GM12864 (cell line): ENCODE data around the gene SACM1L.

Source experiments
- DNase-seq: peaks from one replicate; pipeline ENCODE4 v3.0.0-alpha.2; 2011; ENCODE audit warnings: low read depth
- H3K4me3 ChIP-seq: 2 replicates; pipeline ENCODE4 v1.5.1; 2011; ENCODE audit warnings: mild to moderate bottlenecking, low read depth, low read length, control low read depth
- TF ChIP-seq, protein P1 (sequence below): IDR thresholded peaks from 2 replicates; pipeline ENCODE4 v1.5.1; 2011; ENCODE audit warnings: low read depth, mild to moderate bottlenecking, moderate library complexity, low read length, control low read depth, inconsistent platforms; ENCODE audit errors: missing control alignments

SACM1L gene

DNA sequence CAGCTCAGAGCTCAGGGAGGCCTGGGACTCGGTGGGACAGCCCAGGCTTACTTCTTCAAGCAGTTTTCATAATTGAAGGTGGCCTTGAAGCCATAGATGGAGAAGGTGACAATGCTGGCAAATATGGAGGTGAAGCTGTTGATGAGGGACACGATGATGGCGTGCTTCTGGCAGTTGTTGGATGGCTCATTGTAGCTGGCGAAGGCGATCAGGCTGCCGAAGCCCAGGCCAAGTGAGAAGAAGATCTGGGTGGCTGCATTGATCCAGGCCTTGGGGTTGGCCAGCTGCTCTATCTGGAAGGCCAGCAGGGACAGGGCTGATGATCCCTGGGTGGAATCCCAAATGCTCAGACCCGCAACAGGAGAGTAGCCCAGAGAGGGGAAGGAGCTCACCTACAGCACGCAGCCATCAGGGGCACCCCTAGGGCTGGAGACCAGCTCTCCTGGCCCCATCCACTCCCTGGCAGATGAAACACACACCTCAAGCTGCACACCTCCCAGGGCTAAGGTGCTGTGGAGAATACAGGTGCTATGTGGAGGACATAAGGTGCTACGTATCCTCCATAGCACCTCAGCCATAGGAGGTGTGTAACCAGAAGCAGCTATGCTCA, 82.1 kb downstream of the SACM1L start:
- DNase-seq, result no peak
- no peak overlapping the region for H3K4me3 ChIP-seq
- TF ChIP-seq, protein P1, sequence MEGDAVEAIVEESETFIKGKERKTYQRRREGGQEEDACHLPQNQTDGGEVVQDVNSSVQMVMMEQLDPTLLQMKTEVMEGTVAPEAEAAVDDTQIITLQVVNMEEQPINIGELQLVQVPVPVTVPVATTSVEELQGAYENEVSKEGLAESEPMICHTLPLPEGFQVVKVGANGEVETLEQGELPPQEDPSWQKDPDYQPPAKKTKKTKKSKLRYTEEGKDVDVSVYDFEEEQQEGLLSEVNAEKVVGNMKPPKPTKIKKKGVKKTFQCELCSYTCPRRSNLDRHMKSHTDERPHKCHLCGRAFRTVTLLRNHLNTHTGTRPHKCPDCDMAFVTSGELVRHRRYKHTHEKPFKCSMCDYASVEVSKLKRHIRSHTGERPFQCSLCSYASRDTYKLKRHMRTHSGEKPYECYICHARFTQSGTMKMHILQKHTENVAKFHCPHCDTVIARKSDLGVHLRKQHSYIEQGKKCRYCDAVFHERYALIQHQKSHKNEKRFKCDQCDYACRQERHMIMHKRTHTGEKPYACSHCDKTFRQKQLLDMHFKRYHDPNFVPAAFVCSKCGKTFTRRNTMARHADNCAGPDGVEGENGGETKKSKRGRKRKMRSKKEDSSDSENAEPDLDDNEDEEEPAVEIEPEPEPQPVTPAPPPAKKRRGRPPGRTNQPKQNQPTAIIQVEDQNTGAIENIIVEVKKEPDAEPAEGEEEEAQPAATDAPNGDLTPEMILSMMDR, result no peak

DNA sequence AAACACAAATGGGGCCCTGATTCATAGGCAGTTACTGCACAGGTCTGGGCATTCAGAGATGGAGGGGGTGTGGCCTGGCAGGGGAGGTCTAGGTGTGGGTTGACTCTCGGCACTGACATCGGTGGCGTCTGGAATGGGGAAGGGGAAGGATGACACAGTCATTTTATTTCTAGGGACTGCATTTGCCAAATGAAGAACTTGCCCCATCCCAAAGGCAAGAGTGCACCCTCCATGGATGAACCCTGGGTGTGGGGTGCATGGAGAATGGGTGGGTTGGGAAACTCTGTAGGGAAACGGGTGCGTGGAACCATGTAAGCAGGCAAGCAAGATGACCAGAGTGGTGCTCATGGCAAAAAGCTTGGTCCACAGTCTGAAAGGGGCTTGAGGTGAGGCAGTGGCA, 82.6 kb downstream of the SACM1L start:
- DNase-seq, result no peak
- H3K4me3 ChIP-seq, result no peak overlapping the region
- TF ChIP-seq, protein P1, result no peak

DNA sequence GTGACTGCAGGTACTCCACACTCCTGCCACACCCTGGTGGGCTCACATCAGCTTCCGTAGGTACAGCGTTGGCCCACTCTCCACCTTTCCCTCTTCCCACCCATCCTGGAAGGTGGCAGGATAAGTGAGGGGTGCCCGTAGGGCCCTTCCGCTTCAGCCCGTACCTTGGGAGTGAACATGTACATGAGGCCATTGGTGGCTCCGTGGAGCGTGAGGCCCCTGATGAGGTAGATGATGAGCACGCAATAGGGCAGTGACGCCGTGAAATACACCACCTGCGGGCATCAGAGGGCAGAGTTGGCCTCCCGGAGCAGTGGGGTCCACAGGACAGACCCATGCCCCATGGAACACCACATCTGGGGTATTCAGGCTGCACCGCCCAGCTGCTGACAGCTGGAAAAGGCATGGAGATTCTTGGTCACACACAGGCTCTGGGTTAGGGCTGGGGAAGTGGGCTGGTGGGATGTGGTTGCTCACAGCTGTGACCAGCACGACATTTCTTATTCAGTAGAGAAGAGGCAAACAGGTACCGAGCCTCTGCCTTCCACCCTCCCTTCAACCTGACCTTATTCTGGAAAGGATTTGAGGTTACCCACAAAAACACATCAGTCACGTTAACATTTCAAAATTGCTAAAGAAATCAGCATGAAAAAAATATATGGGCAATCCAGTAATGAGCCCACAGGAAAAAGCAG, 83.3 kb downstream of the SACM1L start:
- H3K4me3 ChIP-seq, result no peak overlapping the region
- DNase-seq, result no peak
- TF ChIP-seq, protein P1, result no peak

DNA sequence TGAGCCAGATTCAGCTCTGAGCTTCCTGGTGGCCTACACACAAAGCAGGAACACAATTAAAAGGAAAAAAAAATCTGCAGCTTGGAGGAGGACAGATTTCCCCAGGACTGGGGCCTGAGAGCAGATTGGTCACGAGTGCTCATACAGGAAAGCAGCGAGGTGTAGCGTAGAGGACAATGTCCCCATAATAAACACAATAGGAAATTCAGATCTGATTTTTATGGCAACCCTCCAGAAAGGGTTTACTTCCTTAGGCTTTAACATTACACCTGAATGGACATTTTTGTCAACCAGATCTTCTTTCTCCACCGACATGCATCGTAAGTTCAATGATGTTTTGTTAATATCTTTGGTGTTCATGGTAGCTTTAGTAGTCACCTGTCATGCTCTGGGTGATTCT, 83.9 kb downstream of the SACM1L start:
- TF ChIP-seq, protein P1, result no peak
- H3K4me3 ChIP-seq, result no peak overlapping the region
- no peak for DNase-seq

DNA sequence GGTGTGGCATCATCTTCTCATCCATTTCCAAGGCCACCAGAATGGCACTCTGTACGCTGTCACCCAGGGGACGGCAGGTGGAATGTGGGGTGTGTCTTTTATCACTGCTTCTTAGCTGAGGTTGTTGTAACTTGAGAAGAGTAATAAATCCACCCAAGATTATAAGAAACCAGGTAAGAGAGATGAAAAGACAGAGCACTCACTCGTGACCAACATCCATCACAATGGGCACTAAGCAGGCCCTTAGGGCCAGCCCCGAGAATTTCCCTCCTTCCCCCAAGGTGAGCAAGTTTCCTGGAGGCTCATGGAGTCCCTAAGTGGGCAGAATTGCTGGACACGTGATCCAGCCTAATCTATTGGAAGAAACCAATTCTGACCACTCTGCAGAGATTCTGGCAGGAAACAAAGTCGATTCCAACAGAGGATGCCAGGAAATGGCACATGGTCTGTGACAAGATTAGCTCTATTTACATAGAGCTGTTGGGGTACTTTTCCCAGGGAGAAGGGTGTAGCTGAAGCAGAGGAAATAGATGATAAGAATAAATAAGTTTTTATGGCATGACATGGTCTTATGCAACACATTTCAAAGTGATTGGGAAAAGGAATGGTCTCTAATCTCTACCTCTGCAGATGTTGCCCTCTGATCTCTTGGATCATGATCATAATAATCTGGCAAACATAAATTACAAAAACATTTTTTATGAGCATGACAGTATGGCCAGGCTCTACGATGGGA, 84.7 kb downstream of the SACM1L start:
- DNase-seq, result no peak
- TF ChIP-seq, protein P1, result no peak
- no peak overlapping the region for H3K4me3 ChIP-seq

DNA sequence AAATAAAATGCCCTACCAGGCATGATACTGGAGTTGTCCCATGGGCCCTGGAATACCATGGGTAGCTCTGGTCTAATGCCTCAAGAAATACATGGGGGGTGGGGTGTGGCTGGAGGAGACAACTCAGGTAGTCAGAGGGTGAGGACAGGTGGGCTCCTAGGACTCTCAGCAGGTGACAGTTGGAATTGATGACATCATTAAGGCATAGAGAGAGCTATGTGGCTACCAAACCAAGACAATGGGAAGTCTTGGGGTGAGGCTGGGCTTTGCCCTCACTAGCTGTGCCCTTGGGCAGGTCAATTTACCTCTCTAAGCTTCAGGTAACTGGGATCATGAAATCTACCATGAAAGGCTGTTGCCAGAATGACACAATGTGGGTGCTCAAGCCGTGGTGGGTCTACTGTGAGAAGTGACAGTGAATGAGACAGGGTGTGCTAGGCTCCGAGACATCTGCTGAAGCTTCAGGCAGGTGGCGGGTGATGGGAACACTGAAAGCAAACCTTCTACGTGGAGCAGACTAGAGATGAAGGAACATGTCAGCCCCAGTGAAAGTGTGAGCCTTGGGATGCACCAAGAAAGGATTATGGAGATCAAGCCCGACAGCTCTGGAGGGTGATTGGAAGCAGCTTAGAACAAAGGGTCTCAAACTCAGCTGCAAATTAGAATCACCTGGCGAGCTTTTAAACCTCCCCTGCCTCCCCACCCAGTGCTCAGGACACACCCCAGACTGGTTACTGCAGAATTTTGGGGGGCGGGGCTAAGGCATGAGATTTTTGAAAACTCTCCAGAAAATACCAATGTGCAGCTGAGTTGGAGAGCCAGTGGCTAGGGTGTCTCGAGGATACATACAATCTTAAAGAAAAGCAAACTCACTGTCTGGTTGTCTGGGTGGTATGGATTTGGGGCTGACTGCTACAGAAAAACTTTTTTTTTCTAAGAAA, 85.7 kb downstream of the SACM1L start:
- TF ChIP-seq, protein P1, result no peak
- DNase-seq, result no peak
- H3K4me3 ChIP-seq, result no peak overlapping the region
